Stimulated activated CD4-positive, alpha-beta T cell treated with anti-CD3 and anti-CD28 coated beads, TNF-alpha, amount 100 ng/mL, for 4 hours (primary cell): ENCODE data around the gene CACNA2D3.

Experiments
- DNase-seq, 3 experiments: peaks; one replicate each; pipeline ENCODE4 v3.0.0-alpha.2; 2020; ENCODE audit warnings: low read depth in 3 of 3

The CACNA2D3 gene

GRCh38 chr3:54374214-54374852 is 252.0 kb downstream of the CACNA2D3 start:
- DNase-seq, result no peak

GRCh38 chr3:54376142-54376807 is 253.9 kb downstream of the CACNA2D3 start:
- DNase-seq, result no peak

- no peak for DNase-seq
Measured at GRCh38 chr3:54376939-54377578, 254.7 kb downstream of the CACNA2D3 start.

GRCh38 chr3:54378184-54378583 is 255.8 kb downstream of the CACNA2D3 start:
- DNase-seq, result no peak

- DNase-seq, result no peak
Measured at GRCh38 chr3:54384279-54384678, 261.9 kb downstream of the CACNA2D3 start.

- DNase-seq, result no peak
Measured at GRCh38 chr3:54390582-54390981, 268.2 kb downstream of the CACNA2D3 start.

- no peak for DNase-seq
Measured at GRCh38 chr3:54393150-54393549, 270.8 kb downstream of the CACNA2D3 start.

- DNase-seq, result no peak
Measured at GRCh38 chr3:54408328-54408727, 286.0 kb downstream of the CACNA2D3 start.

- DNase-seq, result no peak
Measured at GRCh38 chr3:54421943-54422342, 299.6 kb downstream of the CACNA2D3 start.

- DNase-seq, result no peak
Measured at GRCh38 chr3:54424292-54424691, 301.9 kb downstream of the CACNA2D3 start.

- no peak for DNase-seq
Measured at GRCh38 chr3:54426381-54426780, 304.0 kb downstream of the CACNA2D3 start.

- DNase-seq, result no peak
Measured at GRCh38 chr3:54427501-54427900, 305.1 kb downstream of the CACNA2D3 start.

- no peak for DNase-seq
Measured at GRCh38 chr3:54427941-54428871, 305.9 kb downstream of the CACNA2D3 start.

- DNase-seq, result no peak
Measured at GRCh38 chr3:54432975-54433374, 310.6 kb downstream of the CACNA2D3 start.

- DNase-seq, result no peak
Measured at GRCh38 chr3:54433846-54434245, 311.5 kb downstream of the CACNA2D3 start.

GRCh38 chr3:54434756-54435155 is 312.4 kb downstream of the CACNA2D3 start:
- DNase-seq, result no peak

GRCh38 chr3:54437271-54437670 is 314.9 kb downstream of the CACNA2D3 start:
- no peak for DNase-seq

- no peak for DNase-seq
Measured at GRCh38 chr3:54443561-54444161, 321.3 kb downstream of the CACNA2D3 start.

GRCh38 chr3:54445630-54446029 is 323.3 kb downstream of the CACNA2D3 start:
- DNase-seq, result no peak

GRCh38 chr3:54447427-54447826 is 325.1 kb downstream of the CACNA2D3 start:
- DNase-seq, result no peak

GRCh38 chr3:54454806-54455205 is 332.5 kb downstream of the CACNA2D3 start:
- DNase-seq, result no peak

GRCh38 chr3:54458357-54458756 is 336.0 kb downstream of the CACNA2D3 start:
- no peak for DNase-seq
